Epithelial cell of esophagus (primary cell): ENCODE measurements around the gene NVL.
A peak's percentile ranks its signal among the peaks of the same experiment; 100 is the strongest.
"Not testable (repeated sequence)": the region's sequence is repeated elsewhere in the genome, so short reads cannot be mapped to it uniquely, and the experiment has no call there.

Experiments
- DNase-seq: peaks from one replicate; pipeline ENCODE4 v3.0.0; 2010; ENCODE audit warnings: low read depth
- H3K4me3 ChIP-seq: 2 replicates; pipeline ENCODE4 v1.5.1; 2011; ENCODE audit warnings: mild to moderate bottlenecking, low read length, control low read depth
- TF ChIP-seq, protein P1 (sequence below): IDR thresholded peaks from 2 replicates; pipeline ENCODE4 v1.5.1; 2011; ENCODE audit warnings: low read depth, mild to moderate bottlenecking, low read length, control low read depth, inconsistent platforms; ENCODE audit not compliant: insufficient read depth; ENCODE audit errors: missing control alignments

NVL gene

DNA sequence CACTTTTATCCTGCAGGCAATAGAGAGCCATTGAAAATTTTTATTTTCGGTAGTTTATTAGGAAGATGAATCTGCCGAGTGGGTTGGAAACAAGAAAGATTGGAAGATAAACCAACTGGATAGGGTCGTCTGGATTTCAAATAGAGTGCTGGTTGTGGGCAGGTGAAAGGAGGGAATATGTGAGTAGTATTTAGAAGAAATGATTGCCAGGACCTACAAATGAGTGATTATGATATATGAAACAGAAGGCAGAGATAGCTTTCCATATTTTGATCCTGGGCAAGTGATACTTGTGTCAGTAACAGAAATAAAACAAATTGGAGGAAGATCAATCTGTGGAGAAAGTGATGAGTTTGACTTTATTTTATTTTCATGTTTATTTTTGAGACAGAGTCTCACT lies 29.2 kb upstream of the NVL start:
- DNase-seq: no peak
- H3K4me3 ChIP-seq: no peak overlapping the region
- TF ChIP-seq, protein P1, sequence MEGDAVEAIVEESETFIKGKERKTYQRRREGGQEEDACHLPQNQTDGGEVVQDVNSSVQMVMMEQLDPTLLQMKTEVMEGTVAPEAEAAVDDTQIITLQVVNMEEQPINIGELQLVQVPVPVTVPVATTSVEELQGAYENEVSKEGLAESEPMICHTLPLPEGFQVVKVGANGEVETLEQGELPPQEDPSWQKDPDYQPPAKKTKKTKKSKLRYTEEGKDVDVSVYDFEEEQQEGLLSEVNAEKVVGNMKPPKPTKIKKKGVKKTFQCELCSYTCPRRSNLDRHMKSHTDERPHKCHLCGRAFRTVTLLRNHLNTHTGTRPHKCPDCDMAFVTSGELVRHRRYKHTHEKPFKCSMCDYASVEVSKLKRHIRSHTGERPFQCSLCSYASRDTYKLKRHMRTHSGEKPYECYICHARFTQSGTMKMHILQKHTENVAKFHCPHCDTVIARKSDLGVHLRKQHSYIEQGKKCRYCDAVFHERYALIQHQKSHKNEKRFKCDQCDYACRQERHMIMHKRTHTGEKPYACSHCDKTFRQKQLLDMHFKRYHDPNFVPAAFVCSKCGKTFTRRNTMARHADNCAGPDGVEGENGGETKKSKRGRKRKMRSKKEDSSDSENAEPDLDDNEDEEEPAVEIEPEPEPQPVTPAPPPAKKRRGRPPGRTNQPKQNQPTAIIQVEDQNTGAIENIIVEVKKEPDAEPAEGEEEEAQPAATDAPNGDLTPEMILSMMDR: no peak

DNA sequence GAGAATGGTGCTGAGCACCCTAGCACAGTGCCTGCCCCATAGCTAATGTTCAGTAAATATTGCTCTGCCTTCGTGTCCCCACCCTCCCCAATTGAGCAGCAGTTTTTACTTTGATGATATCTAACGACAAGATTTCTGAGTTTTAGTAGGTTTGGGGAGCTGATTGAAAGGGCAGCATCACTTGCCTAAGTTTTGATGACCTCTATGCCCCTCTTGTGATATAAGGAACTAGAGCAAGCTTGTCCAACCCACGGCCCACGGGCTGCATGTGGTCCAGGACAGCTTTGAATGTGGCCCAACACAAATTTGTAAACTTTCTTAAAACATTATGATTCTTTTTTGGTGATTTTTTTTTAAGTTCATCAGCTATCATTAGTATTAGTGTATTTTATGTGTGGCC lies 28.3 kb upstream of the NVL start:
- peak overlapping the region; percentile 76 for H3K4me3 ChIP-seq
- TF ChIP-seq, protein P1: no peak
- DNase-seq: no peak

- peak overlapping the region; percentile 76 for H3K4me3 ChIP-seq
- TF ChIP-seq, protein P1: no peak
- DNase-seq: peak; percentile 69
Observed at GRCh38 chr1:224357626-224358124, 27.7 kb upstream of the NVL start.

- DNase-seq: peak; percentile 97
- TF ChIP-seq, protein P1: no peak
- H3K4me3 ChIP-seq: peak within 1 kb of the TSS; percentile 76
Observed at GRCh38 chr1:224356685-224357625, 27.0 kb upstream of the NVL start, which contains the start of gene CNIH4. Gene CNIH4 (plus strand): TSS chr1:224356879. CDS start chr1:224356925, 46 bp downstream.

GRCh38 chr1:224353975-224354925 lies 24.3 kb upstream of the NVL start:
- TF ChIP-seq, protein P1: no peak
- no peak for DNase-seq
- H3K4me3 ChIP-seq: no peak overlapping the region

DNA sequence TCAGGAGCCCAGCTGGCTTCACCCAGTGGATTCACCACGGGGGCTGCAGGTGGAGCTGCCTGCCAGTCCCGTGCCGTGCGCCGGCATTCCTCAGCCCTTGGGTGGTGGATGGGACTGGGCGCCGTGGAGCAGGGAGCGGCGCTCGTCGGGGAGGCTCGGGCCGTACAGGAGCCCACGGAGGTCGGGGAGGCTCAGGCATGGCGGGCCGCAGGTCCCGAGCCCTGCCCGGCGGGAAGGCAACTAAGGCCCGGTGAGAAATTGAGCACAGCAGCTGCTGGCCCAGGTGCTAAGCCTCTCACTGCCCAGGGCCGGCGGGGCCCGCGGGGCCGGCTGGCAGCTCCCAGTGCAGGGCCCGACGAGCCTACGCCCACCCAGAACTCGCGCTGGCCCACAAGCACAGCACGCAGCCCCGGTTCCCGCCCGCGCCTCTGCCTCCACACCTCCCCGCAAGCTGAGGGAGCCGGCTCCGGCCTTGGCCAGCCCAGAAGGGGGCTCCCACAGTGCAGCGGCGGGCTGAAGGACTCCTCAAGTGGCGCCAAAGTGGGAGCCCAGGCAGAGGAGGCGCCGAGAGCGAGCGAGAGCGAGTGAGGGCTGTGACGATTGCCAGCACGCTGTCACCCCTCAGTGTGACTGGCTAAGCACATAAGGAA lies 22.6 kb upstream of the NVL start:
- not testable (repeated sequence) for H3K4me3 ChIP-seq, DNase-seq

DNA sequence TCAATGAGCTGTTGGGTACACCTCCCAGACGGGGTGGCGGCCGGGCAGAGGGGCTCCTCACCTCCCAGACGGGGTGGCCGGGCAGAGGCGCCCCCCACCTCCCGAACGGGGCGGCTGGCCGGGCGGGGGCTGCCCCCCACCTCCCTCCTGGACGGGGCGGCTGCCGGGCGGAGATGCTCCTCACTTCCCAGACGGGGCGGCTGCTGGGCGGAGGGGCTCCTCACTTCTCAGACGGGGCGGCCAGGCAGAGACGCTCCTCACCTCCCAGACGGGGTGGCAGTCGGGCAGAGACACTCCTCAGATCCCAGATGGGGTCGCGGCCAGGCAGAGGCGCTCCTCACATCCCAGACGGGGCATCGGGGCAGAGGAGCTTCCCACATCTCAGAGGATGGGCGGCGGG lies 19.7 kb upstream of the NVL start:
- H3K4me3 ChIP-seq, DNase-seq: not testable (repeated sequence)
